GM18508 (cell line): ENCODE measurements around the gene WDR37.
"Not testable (repeated sequence)": the region's sequence is repeated elsewhere in the genome, so short reads cannot be mapped to it uniquely, and the experiment has no call there.

ENCODE experiments used
- ATAC-seq: cut with Tn5 transposase; IDR thresholded peaks from one replicate; pipeline ENCODE4 v1.9.1; 2021; ENCODE audit warnings: moderate number of reproducible peaks; ENCODE audit not compliant: insufficient read depth, unreplicated experiment

WDR37 gene

DNA sequence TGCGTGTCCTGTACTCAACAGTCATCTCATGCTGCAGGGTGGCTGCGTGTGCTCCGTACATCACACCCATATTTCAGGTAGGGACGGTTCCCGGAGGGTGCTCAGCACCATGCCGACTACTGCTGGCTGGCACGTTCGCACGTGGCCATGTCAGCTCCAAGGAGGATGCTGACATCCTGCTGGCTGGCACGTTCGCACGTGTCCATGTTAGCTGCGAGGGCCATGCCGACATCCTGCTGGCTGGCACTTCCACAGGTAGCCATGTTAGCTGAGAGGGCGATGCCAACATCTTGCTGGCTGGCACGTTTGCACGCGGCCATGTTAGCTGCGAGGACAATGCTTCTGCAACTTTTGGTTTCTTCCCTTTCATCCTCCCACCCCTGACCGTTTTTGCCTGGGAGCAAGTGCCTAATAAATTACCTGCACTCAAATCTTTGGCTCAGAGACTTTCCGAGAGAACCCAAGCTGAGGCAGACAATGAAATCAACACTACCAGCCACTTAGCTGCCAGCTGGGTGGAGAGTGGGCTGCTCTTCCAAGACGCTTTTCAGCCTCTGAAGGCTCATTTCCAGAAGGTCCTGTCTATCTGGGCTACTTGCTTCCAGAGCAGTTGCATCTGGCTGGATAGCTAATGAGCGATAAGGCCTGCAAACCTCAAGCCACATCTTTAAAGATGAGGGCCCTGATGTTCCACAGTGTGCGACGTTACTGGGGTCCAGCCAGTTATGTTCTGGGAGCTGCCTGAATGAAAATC lies 104.6 kb downstream of the WDR37 start:
- ATAC-seq, result no peak

DNA sequence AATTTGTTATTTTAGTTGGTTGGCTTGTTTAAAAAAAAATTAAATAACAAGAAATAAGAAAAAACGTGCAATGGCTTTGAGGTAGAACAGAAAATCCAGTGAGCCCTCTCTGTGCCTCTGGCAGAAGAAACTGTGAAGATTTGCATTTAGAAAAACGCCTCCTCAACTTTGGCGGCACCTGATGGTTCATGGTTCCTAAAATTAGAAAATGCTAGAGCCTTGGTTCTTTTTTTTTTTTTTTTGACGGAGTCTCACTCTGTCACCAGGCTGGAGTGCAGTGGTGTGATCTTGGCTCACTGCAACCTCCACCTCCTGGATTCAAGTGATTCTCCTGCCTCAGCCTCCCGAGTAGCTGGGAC lies 105.1 kb downstream of the WDR37 start:
- ATAC-seq, result not testable (repeated sequence)

DNA sequence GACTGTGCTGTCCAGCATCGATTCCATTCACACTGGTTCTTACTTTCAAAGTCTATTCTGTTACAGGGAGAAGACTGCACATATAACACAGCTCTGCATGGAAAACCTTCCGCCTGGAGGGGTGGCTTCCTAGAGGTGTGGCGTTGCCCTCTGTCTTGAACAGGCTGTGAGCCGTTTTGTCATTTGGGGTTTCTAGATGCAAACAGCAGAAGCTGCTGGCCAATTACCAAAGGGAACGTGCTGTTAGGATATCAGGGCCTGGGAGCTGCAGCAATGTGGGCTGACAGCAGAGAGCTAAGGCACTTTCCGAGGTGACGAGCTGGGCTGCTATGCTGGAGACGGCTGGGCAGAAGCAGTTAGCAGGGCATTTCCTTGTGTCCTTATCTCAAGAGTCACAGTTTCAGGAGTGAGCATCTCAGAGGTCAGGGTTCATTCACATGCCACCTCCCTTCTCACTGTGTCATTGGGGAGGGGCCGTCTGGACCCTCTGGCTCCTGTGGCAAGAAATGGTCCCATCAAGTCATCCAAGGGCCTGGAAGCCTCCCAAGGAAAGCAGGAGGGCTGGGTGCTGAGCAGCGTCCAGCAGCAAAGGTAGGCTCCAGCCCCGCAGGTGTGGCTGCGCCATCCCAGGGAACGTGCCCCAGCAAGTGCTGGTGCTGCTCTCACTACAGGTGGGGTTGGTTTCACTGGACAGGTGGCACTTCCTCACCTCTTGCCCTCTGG lies 106.5 kb downstream of the WDR37 start:
- ATAC-seq, result no peak

GRCh38 chr10:1163204-1163660 lies 107.0 kb downstream of the WDR37 start:
- no peak for ATAC-seq

- ATAC-seq, result no peak
Observed at GRCh38 chr10:1163831-1164230, 107.6 kb downstream of the WDR37 start.

GRCh38 chr10:1166101-1166827 lies 110.1 kb downstream of the WDR37 start:
- ATAC-seq, result no peak

- no peak for ATAC-seq
Observed at GRCh38 chr10:1166828-1167275, 110.7 kb downstream of the WDR37 start.

GRCh38 chr10:1168763-1169162 lies 112.6 kb downstream of the WDR37 start:
- ATAC-seq, result no peak

DNA sequence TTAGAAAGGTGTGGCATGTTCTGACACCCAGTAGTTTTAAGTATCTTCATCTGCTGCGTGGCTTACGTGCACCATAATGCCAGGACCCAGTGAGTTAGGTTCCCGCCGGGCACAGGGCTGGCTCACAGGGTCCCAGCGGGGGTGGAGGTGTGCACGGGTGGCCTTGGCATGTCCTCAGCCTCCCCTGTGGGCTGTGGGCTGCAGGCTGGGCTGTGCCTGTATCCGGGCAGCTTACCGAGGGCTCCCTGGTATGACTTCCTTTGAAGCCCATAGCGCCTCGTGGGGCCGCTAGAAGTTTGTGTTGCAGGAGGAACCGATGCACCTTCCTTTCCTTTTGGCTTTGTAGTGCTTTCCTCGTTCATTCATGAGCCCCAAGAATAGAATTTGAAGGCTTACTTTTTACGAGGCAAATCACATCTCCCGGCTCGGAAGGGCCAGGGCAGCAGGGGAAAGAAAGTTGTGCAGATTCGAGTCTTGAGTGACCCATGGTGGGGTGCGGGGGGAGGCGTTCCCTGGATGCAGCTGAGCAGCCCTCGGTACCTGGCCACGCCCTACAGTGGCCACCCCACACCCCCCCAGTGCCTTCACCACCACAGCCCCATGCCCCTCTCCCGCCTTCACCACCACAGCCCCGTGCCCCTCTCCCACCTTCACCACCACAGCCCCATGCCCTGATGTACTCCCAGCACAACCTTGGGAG lies 113.2 kb downstream of the WDR37 start:
- no peak for ATAC-seq

- ATAC-seq, result no peak
Observed at GRCh38 chr10:1169981-1170866, 114.0 kb downstream of the WDR37 start.

GRCh38 chr10:1170867-1171180 lies 114.6 kb downstream of the WDR37 start:
- no peak for ATAC-seq

DNA sequence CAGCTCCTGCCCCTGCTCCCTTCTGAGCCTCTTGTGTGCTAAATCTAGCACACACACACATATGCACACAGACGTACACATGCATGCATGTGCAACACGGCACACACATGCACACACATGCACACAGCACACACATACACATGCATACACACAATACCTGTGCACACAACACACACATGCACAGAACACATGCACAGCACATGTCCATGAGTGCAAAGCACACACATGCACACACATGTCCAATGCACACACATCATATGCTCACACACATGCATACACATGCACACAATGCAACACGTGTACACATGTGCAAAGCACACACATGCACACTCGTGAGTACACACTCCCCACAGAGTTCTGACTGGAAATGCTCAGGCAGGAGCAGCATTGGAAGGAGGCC lies 115.0 kb downstream of the WDR37 start:
- ATAC-seq, result no peak

GRCh38 chr10:1171586-1171985 lies 115.4 kb downstream of the WDR37 start:
- ATAC-seq, result no peak

DNA sequence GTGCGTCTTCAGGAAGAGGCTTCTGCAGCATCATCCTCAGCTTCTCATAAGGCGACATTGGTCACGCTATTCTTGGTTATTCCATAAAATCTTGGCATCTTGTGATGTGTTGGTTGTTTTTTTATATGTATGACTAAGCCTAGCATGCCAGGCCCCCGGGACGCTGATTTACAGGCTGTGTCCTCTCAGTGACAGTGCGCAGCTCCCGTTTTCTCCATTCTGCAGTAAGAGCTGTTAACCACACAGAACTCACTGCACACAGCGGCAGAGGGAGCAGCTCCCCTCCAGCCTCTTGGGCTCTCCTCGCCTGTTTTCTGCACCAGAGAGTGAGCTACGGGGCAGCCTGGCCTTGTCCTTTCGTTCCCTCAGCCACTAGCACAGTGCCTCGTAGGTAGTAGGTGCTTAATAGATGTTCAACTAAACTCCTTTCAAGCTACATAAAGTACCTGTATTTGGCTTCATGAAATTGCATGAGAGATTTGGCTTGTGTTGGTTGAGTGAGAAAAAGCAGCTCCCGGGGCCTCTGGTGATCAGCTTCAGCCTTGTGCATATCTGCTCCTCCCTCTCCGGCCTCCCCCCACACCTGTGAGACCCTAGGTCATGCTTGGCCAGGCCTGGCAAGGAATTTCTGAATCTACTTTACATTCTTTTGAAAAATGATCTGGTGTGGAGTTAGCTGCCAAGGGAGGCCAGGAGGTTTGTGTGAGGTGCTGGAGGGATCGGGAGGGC lies 116.2 kb downstream of the WDR37 start:
- ATAC-seq, result no peak

- no peak for ATAC-seq
Observed at GRCh38 chr10:1173091-1173490, 116.9 kb downstream of the WDR37 start.

DNA sequence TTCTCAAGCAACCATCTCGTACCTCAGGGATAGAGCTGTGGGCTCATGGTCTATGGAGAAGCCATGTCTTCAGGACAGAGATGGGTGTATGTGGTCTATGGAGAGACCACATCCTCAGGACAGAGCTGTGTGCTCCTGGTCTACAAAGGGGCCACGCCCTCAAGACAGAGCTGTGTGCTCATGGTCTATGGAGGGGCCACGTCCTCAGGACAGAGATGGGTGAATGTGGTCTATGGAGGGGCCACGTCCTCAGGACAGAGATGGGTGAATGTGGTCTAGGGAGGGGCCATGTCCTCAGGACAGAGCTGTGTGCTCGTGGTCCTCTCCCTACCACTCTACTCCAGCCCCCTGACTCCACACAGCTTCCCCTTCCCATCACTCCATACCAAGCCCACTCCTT lies 117.8 kb downstream of the WDR37 start:
- no peak for ATAC-seq

DNA sequence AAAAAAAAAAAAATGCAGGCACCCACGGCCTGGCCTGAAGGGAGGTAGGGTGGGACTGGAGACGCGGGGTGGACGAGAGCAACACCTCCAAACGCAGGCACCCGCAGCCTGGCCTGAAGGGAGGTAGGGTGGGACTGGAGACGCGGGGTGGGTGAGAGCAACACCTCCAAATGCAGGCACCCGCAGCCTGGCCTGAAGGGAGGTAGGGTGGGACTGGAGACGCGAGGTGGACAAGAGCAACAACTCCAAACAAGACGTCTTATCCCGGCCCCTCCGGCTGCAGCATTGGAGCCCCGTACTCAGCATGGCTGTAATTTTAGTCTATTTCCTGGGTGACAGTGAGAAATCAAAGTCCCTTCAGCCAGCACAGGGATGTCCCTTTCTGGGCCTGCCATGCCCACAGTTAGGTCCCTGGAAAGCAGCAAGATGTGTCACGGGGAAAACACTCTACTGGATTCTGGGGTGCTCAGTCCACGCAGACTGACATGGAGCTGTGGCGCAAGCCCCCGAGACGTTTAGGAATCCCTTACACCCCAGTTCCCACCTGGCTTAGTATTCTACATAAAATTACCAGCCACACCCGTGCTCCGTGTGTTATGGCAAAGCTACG lies 119.9 kb downstream of the WDR37 start:
- no peak for ATAC-seq

GRCh38 chr10:1177936-1178335 lies 121.8 kb downstream of the WDR37 start:
- ATAC-seq, result no peak

- ATAC-seq, result no peak
Observed at GRCh38 chr10:1178506-1178905, 122.3 kb downstream of the WDR37 start.
